Germinal center (tissue), 1 donor: ENCODE results near the gene HIGD2B.
"Not testable (repeated sequence)": the region's sequence is repeated elsewhere in the genome, so short reads cannot be mapped to it uniquely, and the experiment has no call there.

ENCODE experiments used
- DNase-seq: peaks from one replicate; pipeline ENCODE4 v3.0.0; 2012; ENCODE audit warnings: mixed read lengths, low spot score

Gene HIGD2B

DNA sequence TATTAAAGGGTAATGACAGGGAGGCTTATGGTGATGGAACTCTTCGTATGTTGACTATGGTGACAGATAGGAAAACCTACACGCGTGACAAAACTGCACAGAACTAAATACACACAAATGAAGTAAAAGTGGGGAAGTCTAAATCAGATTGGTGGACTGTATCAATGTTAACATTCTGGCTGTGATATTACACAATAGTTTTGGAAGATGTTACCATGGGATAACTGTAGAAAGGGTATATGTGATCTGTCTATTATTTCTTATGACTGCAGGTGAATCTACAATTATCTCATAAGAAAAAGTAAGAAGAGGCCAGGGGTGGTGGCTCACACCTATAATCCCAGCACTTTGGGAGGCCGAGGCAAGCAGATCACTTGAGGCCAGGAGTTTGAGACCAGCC lies 9.1 kb downstream of the HIGD2B start:
- no peak for DNase-seq

DNA sequence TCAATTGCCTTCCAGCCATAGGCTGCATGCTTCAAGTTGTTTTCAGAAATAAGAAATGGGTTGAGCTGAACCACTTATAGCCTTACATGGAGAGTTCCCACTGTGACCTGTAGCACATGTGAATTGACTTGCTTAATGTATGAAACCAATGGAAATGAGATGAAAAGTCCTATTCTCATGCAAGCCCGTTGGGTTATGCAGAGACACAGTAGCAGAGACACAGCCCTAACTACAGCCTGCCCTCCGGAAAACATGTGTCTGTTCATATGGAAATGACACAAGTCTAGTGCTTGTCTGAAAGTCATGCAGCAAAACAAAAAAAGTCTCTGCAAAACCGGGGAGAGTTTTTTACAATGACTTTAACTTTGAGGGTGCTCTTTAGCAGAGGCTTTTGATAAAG lies 14.5 kb downstream of the HIGD2B start:
- no peak for DNase-seq

DNA sequence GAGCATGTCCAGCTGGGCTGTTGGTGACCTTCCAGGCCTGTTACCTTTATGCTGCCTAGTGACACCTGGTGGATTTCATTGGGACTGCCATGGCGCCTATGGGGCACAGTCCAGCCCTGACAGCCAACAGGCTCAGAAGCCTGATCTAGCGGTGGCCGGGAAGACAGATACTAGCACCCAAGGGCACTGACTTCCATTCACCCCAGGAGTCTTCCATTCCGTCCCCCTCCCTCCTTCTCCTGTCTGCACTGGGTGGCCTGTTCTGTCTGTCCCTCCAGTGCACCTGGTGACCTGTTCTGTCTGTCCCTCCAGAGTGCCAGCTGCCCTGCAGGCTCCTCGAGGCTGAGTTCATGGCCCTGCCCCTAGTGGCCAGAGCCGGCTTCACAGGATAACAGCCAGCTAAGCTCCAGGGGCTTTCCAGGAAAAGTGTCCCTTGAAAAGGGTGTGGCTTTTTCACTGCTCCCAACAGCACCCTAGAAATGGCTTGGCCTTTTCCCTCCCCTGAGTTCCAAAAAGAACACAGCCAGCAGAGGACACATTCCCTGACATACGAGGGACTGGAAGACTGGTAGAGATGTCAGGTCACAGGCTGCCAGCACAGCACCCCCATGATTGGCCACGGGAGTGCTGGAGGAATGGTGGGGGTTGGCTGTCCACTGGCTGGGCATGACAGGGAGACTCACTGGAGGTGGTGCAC lies 15.2 kb downstream of the HIGD2B start:
- peak; percentile 58 for DNase-seq

DNA sequence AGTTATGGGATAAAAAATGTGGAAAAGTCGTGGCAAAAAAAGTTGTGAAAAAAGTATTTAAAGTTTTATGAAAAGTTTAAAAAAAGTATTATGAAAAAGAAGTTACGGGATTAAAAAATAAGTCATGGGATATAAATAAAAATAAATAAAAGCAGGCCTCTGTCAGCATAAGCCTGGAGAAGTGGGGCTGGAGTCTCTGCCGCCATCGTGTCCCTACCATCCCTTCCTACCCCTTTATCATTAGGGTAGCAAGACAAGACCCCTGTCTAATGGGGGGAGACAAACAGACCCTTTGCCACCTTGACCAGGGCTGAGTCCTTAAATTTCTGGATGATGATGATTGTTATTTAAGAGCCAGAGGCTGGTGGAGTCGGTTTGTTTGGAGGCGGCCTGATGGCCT lies 16.2 kb downstream of the HIGD2B start:
- not testable (repeated sequence) for DNase-seq

DNA sequence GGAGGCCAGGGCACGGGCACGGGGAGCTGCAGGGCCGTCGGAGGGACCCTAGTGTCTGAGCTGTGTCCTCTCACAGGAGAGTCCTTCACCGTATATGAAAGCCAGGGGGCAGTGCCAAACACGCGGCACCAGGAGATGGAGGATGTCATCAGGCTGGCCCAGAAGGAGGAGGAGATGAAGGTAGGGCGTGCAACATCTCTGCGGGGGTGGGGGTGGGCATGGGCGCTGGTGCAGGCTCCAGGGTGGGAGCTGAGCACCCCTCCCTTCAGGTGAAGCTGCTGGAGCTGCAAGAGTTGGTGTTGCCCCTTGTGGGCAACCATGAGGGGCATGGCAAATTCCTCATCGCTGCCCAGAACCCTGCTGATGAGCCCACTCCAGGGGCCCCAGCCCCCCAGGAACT lies 20.3 kb downstream of the HIGD2B start:
- DNase-seq: not testable (repeated sequence)

DNA sequence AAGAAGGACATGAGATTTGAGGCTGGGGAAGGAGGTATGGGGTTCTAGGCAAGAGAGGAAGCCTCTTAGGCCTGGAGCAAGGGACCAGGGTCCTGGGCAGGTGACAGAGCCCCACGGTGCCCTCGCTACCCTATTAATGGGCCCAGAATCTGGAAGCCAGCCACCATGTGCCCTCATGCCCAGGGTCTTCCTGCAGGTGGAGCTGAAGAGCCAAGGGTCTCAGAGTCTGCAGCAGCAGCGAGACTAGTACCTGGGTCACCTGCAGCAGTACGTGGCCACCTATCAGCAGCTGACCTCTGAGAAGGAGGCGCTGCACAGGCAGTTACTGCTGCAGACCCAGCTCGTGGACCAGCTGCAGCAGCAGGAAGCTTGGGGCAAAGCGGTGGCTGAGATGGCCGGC lies 22.1 kb downstream of the HIGD2B start:
- DNase-seq: not testable (repeated sequence)

DNA sequence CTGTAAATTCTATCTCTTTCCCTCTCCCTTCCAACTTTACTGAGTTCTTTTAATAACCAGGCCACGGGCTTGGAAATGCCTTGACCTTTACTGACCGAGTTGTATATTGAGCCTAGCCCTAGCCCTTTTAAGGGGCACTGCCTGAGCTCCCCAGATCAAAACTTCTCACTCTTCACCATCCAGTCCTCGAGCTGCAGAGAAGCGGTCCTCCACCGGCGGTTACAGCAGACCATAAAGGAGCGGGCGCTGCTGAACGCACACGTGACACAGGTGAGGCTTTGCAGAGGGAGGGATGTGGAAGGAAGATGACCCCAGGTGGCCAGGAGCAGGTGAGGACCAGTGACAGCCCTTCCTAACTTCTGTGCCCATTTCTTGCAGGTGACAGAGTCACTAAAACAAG lies 24.9 kb downstream of the HIGD2B start:
- not testable (repeated sequence) for DNase-seq

DNA sequence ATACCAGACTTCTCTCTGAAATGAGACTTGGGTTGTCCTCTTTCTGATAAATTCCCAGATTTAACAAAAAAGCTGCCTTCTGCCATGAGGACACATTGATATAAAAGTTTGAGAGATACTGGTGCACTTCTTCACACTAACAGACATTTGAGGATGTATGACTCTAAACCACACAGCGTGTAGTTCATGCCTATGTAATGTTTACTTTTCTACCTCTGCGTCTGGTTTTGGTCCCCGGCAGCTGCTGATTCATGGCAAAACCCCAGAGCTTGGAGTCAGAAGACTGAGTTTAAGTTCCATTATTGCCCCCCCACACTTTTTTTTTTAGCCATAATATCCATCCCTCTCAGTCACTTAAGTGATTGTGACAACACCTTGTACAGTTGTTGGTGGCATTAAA lies 30.0 kb downstream of the HIGD2B start:
- not testable (repeated sequence) for DNase-seq

DNA sequence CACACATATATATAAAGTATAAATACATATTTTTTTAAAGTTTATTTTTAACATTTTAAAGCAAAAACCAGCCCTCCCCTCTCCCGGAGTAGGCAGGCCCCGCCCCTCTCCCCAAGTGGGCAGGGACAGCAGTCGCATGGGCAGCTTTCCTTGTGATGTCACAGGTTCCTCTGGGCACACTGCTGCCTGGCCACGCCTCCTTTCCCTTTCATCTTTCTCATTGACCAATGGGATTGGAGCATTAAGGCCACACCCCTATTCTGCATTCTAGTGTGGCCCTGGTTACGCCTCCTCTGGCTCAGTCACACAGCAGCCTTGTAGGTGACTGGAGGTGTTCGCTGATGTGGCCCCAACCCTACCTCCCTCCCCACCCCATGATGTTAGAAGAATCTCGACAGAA lies 31.6 kb downstream of the HIGD2B start, which contains the start of gene GOLGA6B:
Gene GOLGA6B (plus strand): TSS at position 301 of the 400 bp plus-strand sequence. CDS start 41 bp downstream, at position 342.
- not testable (repeated sequence) for DNase-seq

DNA sequence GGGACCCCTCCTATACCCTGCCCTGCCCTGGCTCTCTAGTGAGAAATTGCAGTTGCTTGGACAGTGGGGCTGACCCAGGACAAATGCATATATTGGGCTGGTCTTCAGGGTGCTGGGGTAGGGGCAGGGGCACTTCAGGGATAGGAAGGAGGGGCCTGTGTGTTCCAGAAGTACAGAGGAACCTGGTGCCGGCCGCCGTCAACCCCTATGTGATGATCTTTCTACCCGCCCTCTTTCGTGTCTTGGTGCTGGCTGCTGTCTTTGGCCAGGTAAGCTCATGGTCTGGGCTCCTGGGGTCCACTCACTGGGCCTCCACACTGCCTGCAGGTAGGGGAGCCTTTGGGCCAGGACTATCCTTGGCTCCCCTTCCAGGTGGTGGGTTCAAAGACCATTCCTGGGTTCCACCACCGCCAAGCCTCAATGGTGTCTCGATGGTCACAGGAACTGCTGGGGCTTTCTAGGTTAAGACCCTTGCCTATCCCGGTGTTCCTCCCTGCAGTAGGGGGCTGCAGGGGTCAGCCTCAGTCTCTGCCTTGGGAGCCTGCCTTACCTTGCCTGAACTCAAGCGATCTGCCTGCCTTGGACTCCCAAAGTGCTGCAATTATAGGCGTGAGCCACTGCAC lies 37.2 kb downstream of the HIGD2B start:
- DNase-seq: not testable (repeated sequence)

DNA sequence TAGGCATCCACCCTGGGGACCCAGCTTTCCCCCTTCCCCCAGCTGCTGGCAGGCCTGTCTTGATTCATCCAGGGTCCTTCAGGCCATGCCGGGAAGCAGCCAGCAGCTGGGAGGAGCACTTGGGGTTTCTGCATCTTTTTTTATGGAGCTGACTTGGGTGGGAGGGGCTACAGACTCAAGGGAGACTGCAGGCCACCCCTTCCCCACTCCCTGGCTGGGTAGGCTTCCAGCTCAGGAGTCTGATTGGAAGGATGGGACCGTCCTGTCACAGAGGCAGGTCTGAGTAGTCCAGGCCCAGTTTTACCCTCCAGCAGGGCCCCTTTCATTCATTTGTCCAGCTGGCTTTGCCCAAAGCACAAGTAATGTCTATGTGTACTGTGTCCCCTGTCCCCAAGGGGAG lies 43.7 kb downstream of the HIGD2B start:
- not testable (repeated sequence) for DNase-seq

DNA sequence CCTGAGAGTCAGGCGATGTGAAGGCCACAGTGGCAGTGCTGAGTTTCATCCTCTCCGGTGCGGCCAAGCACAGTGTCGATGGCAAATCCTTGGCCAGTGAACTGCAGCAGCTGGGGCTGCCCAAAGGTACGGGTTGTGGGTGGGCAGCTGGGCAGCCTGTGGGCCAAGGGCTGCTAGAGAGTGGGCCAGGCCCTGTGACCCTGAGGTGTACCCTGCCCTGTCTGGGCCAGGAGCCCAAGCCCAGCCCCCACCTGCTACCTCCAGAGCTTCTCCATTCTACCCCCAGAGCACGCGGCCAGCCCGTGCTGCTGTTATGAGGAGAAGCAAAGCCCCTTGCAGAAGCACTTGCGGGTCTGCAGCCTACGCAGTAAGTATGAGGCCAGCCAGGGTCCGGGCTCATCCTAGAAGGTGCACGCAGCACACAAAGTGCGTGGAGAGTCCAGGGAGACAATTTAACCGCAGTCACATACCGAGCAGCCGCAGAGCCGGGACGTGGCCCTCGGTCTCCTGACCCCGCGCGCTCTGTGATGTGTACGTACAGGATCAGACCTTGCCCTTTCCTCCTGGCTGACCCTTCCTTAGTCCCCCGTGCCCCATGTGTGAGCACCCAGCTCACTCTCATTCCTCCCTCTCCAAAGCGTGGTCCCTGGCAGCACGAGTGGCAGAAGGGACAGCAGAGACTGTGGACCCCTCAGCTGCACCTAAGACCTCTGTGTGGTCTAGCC lies 46.1 kb downstream of the HIGD2B start:
- not testable (repeated sequence) for DNase-seq

DNA sequence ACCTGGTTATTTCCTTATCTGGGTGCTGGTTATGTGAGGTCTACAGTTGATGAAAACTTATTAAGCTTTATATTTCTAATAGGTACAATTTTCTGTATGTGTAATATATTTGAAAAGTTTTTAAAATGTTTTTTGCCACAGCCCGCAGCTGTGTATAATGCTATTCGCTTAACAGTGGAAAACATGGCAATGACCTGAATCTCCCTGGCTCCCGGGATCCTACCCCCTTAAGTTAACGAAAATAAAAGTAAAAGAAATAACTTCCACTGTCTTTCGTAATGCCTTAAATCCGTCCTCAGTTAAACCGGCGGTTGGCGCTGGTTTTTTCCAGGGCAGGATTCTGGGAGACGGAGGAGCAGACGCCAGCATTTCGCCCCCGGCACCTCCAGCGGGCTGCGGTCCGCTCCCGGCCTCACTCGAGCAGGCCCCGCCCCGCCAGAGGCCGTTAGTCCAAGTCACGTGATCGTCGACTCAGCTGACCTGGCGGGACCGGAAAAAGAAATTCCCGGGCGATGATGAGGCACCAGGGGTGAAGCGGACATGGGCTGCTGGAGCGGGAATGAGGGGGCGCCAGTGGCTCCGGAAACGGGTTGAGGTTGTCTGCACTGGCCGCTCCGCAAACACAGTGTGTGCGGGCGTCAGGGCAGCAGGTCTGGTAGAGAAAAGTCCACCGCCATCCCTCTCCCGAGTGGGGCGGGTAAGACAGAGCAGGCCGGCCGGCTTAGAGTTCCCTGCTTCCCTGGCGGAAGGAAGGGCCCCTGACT lies 49.3 kb downstream of the HIGD2B start:
- not testable (repeated sequence) for DNase-seq

DNA sequence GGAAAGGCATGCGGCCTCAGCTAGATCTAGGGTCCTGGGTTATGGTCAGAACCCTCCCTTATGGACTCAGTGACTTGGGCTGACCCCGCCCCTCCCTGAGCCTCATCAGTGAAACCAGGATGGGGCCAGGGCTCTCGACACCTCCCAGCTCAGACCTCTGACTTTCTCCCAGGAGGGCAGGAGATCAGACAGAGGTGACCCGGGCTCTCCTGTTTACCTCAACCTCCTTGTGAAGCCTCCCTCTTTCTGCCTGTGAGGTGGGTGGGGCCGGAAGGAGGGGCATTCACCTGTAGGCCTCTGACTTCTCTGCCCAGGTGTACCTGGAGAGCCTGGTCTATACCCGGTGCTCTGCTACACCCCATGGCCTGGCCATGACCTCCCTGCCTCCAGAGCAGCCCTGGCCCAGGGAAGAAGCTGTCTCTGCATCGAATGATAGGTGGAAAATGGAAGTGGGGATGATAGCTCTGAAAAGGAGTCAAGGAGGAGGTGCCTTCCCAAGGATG lies 56.9 kb downstream of the HIGD2B start:
- not testable (repeated sequence) for DNase-seq

DNA sequence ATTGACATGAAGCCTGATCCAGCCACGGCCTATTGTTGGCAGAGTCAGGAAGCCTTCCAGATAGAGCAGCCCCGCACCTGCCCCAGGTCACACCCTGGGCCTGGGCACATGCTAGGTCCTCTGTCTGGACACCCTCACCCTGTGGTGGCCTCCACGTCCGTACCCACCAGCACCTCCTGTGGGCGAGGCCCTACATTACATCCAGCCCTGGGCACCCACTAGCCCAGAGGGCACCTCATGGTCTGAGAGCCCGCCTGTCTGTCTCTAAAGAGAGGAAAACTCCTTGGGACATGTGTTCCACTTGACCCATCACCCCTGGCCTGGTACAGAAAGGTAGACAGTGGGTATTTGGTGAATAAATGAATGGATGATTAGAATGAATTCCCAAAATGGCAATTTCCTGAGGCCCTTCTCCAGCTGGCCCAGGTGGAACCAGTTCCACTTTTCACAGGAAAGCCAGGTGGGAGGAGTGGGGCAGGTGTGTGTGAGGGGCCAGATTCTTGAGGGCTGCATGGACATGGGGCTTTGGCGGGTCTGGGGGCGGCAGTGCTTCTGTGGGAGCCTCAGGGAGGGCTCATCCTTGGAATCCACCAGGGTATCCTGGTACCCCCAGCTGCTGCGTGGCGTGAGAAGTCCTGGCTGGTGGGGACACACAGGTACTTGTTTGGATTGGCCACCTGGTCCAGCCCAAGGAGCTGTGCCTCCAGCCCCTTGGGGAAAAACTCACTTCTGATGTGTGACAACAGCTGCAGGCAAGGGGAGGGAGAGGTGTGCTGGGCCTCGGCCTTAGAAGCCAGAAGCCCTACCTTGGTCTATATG lies 57.5 kb downstream of the HIGD2B start:
- not testable (repeated sequence) for DNase-seq

DNA sequence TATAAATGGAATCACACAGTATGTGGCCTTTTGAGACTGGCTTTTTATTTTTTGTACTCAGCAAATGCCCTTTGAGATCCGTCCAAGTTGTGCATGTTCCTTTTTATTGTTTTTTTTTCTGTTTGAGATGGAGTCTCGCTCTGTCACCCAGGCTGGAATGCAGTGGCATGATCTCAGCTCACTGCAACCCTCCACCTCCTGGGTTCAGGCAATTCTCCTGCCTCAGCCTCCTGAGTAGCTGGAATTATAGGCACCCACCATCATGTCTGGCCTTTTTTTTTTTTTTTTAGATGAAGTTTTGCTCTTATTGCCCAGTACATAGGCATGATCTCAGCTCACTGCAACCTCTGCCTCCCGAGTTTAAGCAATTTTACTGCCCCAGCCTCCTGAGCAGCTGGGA lies 59.8 kb downstream of the HIGD2B start:
- DNase-seq: not testable (repeated sequence)
